ENCODE measurements around the gene SHQ1. TPM values are rescaled to one million over a fixed set of nuclear protein-coding genes. Genes with fewer than 3 reads are reported as not detected.

The SHQ1 gene
- total RNA-seq, 1 donor: 19.2 TPM

- no peak overlapping the region for H3K4me3 ChIP-seq (ENCODE audit: insufficient read depth, low read length)
- no peaks in the 10 kb centered on the region for H3K27me3 ChIP-seq (ENCODE audit: insufficient read depth, low read length)
- H4K20me1 ChIP-seq (ENCODE audit: insufficient read depth, low read length): no peaks in the 10 kb centered on the region
- no peaks in the 10 kb centered on the region for H3K79me2 ChIP-seq (ENCODE audit: insufficient read depth, low read length)
- H3K36me3 ChIP-seq (ENCODE audit: insufficient read depth, low read length): no peaks in the 10 kb centered on the region
- H2AFZ ChIP-seq (ENCODE audit: low read length): no peak overlapping the region
- H3K4me1 ChIP-seq (ENCODE audit: insufficient read depth, low read length): no peaks in the 10 kb centered on the region
- H3K4me2 ChIP-seq (ENCODE audit: insufficient read depth, low read length): no peak overlapping the region
- no peaks in the 10 kb centered on the region for H3K9me3 ChIP-seq (ENCODE audit: low read depth, low read length)
- no peak overlapping the region for H3K27ac ChIP-seq (ENCODE audit: low read depth, low read length)
- DNase-seq (ENCODE audit: insufficient read length, low spot score, missing footprints): no peak
- TF ChIP-seq CTCF (IDR thresholded peaks at IDR 0.05; ENCODE audit: extremely low read depth, low read depth, low read length): no peak
Observed at GRCh38 chr3:72860846-72861245, 12.6 kb upstream of the SHQ1 start.

GRCh38 chr3:72860053-72860452 is 11.8 kb upstream of the SHQ1 start:
- no peaks in the 10 kb centered on the region for H3K4me1 ChIP-seq (ENCODE audit: insufficient read depth, low read length)
- H3K9me3 ChIP-seq (ENCODE audit: low read depth, low read length): no peaks in the 10 kb centered on the region
- H3K27ac ChIP-seq (ENCODE audit: low read depth, low read length): no peak overlapping the region
- DNase-seq (ENCODE audit: insufficient read length, low spot score, missing footprints): no peak
- TF ChIP-seq CTCF (IDR thresholded peaks at IDR 0.05; ENCODE audit: extremely low read depth, low read depth, low read length): no peak
- H3K4me2 ChIP-seq (ENCODE audit: insufficient read depth, low read length): no peak overlapping the region
- no peaks in the 10 kb centered on the region for H3K36me3 ChIP-seq (ENCODE audit: insufficient read depth, low read length)
- H3K4me3 ChIP-seq (ENCODE audit: insufficient read depth, low read length): no peak overlapping the region
- H2AFZ ChIP-seq (ENCODE audit: low read length): no peak overlapping the region
- H3K27me3 ChIP-seq (ENCODE audit: insufficient read depth, low read length): peaks cover 4% of the 10 kb centered on the region
- no peaks in the 10 kb centered on the region for H4K20me1 ChIP-seq (ENCODE audit: insufficient read depth, low read length)
- H3K79me2 ChIP-seq (ENCODE audit: insufficient read depth, low read length): no peaks in the 10 kb centered on the region

GRCh38 chr3:72855001-72855400 is 6.8 kb upstream of the SHQ1 start:
- Histone ChIP-seq H3K9me3 (ENCODE audit: low read depth, low read length) (no peaks in the 10 kb centered on the region), H3K36me3 (ENCODE audit: insufficient read depth, low read length) (no peaks in the 10 kb centered on the region), H4K20me1 (ENCODE audit: insufficient read depth, low read length) (no peaks in the 10 kb centered on the region), H3K79me2 (ENCODE audit: insufficient read depth, low read length) (no peaks in the 10 kb centered on the region), H3K4me3 (ENCODE audit: insufficient read depth, low read length) (no peak overlapping the region), H3K27ac (ENCODE audit: low read depth, low read length) (no peak overlapping the region), H3K4me1 (ENCODE audit: insufficient read depth, low read length) (no peaks in the 10 kb centered on the region), H3K27me3 (ENCODE audit: insufficient read depth, low read length) (peaks cover 7% of the 10 kb centered on the region), H3K4me2 (ENCODE audit: insufficient read depth, low read length) (no peak overlapping the region), H2AFZ (ENCODE audit: low read length) (no peak overlapping the region)
- no peak for TF ChIP-seq CTCF (IDR thresholded peaks at IDR 0.05; ENCODE audit: extremely low read depth, low read depth, low read length)
- DNase-seq (ENCODE audit: insufficient read length, low spot score, missing footprints): no peak

GRCh38 chr3:72848703-72849081 is 447 bp upstream of the SHQ1 start:
- DNase-seq (ENCODE audit: insufficient read length, low spot score, missing footprints): no peak
- Histone ChIP-seq H3K27ac (ENCODE audit: low read depth, low read length) (no peak overlapping the region), H3K27me3 (ENCODE audit: insufficient read depth, low read length) (no peaks in the 10 kb centered on the region), H3K4me1 (ENCODE audit: insufficient read depth, low read length) (peaks cover 18% of the 10 kb centered on the region), H3K4me3 (ENCODE audit: insufficient read depth, low read length) (peak overlapping the region; percentile 94), H4K20me1 (ENCODE audit: insufficient read depth, low read length) (no peaks in the 10 kb centered on the region), H2AFZ (ENCODE audit: low read length) (peak overlapping the region; percentile 98), H3K79me2 (ENCODE audit: insufficient read depth, low read length) (peaks cover 37% of the 10 kb centered on the region), H3K9me3 (ENCODE audit: low read depth, low read length) (no peaks in the 10 kb centered on the region), H3K36me3 (ENCODE audit: insufficient read depth, low read length) (no peaks in the 10 kb centered on the region), H3K4me2 (ENCODE audit: insufficient read depth, low read length) (peak overlapping the region; percentile 98)
- TF ChIP-seq CTCF (IDR thresholded peaks at IDR 0.05; ENCODE audit: extremely low read depth, low read depth, low read length): no peak
